Measurements from ENCODE around the gene PI16. TPM values are rescaled to one million over a fixed set of nuclear protein-coding genes. Genes with fewer than 3 reads are reported as not detected.

The PI16 gene, protein sequence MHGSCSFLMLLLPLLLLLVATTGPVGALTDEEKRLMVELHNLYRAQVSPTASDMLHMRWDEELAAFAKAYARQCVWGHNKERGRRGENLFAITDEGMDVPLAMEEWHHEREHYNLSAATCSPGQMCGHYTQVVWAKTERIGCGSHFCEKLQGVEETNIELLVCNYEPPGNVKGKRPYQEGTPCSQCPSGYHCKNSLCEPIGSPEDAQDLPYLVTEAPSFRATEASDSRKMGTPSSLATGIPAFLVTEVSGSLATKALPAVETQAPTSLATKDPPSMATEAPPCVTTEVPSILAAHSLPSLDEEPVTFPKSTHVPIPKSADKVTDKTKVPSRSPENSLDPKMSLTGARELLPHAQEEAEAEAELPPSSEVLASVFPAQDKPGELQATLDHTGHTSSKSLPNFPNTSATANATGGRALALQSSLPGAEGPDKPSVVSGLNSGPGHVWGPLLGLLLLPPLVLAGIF
- 0.14 and 0.16 TPM in 2 replicates for total RNA-seq

DNA sequence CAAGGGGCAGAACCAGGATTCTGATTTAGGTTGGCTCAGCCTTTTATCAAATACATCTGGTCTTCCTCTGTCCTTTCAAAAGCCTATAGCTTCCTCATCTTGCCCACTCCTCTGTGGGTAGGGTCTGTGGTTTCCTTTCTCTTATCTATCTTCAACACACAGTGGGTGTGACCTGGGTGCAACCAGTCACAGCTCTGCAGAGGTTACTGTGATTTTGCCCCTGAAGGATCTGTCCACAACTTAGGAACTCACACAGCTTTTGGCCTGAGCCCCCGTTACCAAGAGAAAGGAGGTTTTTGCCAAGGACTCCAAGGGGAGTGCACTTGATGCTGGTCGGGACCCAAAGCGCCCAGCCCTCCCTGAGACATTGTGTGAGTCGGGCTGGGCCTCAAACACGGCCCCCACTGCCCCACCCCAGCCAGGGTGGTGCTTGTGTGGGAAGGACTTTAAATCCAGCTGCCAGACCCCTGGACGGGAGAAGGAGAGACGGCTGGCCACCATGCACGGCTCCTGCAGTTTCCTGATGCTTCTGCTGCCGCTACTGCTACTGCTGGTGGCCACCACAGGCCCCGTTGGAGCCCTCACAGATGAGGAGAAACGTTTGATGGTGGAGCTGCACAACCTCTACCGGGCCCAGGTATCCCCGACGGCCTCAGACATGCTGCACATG is at the start of gene PI16:
PI16 (plus strand) TSS at position 477 of the 670 bp plus-strand sequence; CDS start at position 500, 23 bp downstream.
- intact Hi-C loops (cut with micrococcal nuclease) = no loop called here

DNA sequence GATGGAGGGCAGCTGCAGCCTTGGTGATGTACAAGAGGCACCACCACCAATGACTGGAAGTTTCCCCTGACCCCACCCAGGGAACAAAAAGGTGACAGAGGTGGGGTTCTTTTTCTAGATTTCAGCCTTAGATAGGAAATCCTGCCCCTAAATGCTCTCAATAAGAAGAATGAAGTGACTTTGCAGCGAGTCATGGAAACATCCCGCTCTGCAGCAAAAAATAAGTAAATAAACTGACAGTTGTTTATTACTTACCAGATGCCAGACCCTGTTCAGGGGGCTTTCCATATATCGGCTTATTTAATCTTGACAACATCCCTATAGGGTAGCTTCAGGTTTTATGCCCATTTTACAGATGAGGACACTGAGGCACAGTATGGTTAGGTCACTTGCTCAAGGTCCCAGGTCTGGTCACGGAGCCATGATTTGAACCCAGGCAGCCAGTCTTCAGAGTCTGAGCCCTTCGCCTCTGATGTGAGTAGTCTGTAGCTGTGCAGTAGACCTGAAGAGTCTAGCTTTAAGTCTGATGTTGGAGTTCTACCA is 49.6 kb upstream of the PI16 start:
- intact Hi-C loops (cut with micrococcal nuclease) = no loop called here

DNA sequence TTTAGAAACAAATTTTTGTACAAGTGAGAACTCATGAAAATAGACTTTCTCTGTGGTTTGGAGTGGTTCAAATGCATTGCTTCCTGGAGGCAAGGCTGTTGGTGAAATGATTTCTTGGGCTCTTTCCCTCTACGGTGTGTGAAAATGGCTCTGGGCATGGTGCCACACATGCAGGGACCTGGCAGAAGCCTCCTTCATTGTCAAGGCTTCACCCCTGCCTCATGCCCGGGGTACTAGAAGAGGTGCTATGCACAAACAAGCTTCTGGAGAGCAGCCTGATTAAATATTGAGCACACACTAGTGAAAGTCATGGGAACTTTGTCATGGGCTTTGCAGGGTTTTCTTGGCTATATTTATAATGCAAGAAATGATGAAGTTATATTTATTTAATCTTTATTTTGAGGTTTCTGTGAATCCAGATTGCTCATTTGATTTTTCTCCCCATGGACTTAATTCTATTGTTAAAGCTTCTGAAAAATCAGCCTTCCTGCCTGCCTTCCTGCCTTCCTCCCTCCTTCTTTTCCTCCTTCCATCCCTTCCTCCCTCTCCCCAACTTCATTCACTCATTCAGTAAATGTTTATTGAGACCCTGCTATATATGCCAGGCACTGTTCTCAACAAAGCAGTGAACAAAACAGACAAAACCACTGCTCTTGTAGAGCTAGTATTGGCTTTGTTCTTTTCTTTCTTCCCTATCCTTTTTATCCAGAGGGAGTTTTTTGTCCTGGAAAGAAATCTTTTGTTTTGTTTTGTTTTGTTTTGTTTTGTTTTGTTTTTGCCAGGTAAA is 47.8 kb upstream of the PI16 start:
- intact Hi-C loops (cut with micrococcal nuclease) = no loop called here

DNA sequence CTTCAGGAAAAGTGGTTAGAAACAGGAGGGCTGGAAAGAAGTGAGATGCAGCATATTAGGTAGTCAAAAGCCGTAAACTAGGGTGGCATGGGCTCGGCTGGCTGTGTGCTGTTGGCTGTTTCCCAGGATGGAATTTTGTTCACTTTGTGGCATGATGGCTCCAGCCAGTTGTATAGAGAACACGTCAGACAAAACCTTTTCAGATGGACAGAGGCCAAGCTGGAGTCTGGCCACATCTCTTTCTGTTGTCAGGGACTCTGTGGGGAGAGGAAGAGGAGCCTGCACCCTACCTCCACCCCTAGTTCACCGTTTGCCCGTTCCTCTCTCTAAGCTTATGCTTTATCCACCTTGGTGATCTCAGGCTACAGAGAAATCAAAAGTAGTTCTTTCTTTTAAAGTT is 46.8 kb upstream of the PI16 start:
- intact Hi-C loops (cut with micrococcal nuclease) = no loop called here

DNA sequence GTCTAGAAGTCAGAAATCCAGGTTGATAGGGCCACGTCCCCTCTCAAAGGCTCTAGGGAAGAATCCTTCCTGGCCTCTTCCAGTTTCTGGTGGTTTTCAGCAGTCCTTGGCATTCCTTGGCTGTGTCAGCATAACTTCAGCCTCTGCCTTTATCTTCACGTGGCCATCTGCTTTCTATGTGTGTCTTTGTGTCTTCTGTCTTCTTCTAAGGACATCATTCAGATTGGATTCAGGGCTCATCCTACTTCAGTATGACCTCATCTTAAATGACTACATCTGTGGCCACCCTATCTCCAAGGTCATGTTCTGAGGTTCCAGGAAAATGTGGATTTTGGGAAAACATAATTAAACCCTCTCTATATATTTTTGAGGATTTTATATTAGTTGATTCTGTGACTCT is 45.8 kb upstream of the PI16 start:
- intact Hi-C loops (cut with micrococcal nuclease) = no loop called here

DNA sequence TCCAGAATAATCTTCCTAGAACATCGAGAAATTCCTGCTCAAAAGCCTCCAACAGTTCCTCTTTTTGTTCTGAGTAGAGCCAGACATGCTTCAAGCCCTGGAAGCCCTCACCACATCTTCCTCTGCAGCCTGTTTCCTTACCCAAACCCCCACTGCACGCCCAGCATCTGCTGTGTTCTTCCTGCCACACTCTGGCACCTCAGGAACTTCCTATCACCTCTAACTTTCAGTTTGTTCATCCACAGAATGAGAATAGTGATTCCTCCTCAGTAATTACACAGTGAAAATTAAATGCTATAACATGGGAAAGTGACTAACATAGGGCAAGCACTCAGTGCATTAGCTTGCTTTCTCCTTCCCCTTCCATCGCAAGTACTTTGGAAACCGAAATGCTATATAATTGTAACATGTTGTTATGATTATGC is 42.5 kb upstream of the PI16 start:
- intact Hi-C loops (cut with micrococcal nuclease) = loop anchor here (1.0 to 5.0 kb wide), 5 partner anchors 27 to 257 kb away; partner anchors contain the start of genes C6orf89, MTCH1 and PPIL1

DNA sequence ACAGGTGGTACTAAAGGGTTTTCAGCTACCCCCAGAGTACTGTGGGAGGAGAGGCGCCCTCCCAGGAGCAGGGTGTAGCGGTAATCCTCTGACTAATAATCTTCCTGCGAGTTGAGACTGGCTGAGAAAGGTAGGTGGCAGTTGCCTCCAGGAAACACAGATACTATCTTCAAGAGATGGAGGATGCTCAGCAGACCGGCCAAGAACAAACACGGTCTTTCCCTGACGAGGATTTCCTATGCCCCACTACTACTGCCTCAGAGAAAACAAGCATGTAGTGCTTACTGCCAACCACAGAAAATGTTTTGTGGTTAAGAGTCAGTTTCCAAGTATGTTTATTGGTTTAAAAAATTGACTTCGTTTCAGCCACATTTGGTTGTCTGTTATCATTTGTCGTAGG is 42.0 kb upstream of the PI16 start:
- intact Hi-C loops (cut with micrococcal nuclease) = loop anchor here (1.0 to 5.0 kb wide), 5 partner anchors 27 to 256 kb away; partner anchors contain the start of genes C6orf89, MTCH1 and PPIL1

DNA sequence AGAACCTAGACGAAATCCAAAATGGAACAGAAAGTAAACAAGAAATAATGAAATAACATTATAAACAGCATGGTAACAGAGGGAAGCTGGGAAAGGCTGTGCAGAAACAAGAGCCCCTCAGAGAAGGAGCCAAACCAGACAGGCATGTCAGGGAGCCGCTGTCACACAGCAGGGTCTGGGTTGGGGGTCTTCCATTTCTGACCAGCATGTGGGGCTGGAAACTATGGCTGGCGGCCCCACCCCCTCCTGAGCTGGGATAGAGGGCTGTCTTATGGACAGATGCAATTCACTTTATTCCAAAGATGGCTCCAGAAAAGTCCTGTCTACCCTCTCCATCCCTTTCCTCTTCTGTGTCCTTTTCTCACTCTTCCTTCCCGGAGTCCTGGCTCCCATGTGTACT is 41.5 kb upstream of the PI16 start:
- intact Hi-C loops (cut with micrococcal nuclease) = loop anchor here (2.0 to 5.0 kb wide), 4 partner anchors 38 to 256 kb away; partner anchors contain the start of genes MTCH1 and PPIL1

DNA sequence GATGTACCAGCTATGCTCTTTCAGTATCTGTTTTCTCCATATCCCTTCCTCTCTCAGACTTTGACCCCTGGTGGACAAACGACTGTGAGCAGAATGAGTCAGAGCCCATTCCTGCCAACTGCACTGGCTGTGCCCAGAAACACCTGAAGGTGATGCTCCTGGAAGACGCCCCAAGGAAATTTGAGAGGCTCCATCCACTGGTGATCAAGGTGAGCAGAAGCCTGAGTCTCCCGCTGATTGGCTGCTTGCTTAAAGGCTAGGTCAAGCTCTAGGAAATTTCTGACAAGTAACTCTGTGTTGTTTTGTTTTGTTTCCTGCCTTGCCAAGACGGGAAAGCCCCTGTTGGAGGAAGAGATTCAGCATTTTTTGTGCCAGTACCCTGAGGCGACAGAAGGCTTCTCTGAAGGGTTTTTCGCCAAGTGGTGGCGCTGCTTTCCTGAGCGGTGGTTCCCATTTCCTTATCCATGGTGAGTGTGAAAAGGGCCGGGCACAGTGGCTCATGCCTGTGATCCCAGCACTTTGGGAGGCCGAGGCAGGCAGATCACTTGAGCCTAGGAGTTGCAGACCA is 40.2 kb upstream of the PI16 start:
- intact Hi-C loops (cut with micrococcal nuclease) = loop anchor here (5.0 kb wide), 1 partner anchor 48 kb away; no protein-coding TSS in a partner anchor

DNA sequence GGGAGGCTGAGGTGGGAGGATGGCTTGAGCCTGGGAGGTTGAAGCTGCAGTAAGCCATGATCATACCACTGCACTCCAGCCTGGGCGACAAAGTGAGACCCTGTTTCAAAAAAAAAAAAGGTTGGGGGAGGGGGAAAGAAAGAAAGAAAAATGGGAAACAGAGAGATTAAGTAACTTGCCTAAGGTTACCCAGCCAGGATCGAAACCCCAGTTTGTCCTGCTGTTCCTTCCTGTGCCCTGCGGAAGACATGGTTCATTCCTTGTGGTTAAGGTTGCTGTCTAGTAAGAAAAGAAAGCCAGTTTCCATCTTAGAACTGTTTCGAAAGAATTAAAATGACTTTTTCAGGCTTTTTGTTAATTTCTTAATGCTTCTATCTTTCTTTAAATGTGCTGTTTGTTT is 38.9 kb upstream of the PI16 start:
- intact Hi-C loops (cut with micrococcal nuclease) = no loop called here

DNA sequence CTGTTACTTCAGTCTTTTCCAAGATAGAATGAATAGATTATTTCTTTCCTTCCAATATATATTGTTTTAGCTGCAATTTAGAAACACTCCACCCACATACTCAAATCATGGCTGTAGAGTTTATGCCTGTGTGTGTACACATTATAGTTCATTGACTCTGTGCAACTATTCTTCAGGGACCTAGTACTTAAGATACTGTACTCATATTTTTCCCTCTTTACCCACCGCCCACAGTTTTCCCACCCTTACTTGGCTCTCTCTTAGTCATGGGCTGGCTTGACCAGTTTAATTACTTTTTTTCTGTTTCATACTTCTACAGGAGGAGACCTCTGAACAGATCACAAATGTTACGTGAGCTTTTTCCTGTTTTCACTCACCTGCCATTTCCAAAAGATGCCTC is 38.4 kb upstream of the PI16 start:
- intact Hi-C loops (cut with micrococcal nuclease) = no loop called here

DNA sequence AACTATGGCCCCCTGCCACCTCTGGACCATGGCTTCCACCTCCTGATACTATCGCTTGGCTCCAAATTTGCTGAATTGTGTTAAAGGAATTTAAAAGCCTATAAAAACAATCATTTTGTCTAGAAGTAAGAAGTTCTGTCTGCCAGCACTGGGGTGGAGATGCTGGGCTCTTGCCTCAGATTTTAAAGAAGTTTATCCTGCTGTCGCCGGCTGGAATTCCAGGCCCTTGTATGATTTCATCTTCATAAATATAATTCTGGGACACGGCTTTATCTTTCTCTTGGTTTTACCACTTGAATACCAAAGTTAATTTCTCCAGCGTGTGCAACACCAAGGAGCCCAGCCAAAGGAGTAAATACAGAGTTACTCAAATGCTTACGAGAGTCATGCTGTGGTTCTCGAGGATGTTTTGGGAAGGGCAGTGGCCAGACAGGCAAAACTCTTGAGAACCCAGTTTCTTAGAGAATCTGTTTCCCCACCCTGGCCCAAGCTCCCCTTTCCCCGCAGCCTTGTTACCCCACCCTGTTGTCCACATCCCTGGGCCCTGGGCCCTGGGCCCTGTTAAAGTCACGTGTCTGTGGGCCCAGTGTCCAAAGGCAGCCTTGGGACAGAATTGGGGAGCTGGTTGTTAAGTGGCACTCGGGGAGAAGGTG is 36.9 kb upstream of the PI16 start:
- intact Hi-C loops (cut with micrococcal nuclease) = no loop called here

DNA sequence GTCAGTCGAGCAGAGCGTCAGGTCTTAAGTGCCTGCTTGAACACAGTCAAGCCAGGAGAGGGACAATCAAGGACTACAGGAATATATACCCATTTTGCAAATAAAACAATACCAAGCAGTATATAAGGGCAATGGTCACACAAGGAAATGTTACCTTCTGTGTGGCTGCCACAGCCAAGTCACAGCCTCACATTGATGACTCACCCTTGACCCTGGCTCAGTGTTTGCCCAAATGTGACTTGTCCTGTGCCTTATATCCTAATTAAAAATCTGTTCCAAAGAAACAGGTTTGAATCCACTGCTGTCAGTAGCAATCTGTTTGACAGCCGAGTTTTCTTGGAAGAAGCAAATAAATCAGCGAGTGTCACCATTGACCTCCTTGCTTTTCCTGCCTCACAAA is 34.5 kb upstream of the PI16 start:
- intact Hi-C loops (cut with micrococcal nuclease) = no loop called here

DNA sequence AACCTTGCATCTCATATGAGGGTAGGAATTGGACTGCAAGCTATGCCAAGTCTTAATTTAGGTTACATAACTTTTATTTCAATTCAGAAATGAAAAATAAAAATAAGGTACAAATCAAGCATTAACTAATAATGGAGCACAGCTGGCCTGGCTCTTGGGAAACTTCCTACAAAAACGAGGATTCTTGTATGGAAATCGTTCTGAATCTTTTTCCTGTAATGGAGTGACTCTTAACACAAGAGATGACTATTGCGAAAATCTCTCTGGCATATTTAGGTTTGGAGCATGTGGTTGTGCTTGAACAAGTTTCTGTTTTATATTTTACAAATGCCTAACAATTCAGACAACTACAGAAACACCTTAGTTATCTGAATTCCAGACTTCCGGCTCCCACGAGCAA is 34.0 kb upstream of the PI16 start:
- intact Hi-C loops (cut with micrococcal nuclease) = no loop called here

DNA sequence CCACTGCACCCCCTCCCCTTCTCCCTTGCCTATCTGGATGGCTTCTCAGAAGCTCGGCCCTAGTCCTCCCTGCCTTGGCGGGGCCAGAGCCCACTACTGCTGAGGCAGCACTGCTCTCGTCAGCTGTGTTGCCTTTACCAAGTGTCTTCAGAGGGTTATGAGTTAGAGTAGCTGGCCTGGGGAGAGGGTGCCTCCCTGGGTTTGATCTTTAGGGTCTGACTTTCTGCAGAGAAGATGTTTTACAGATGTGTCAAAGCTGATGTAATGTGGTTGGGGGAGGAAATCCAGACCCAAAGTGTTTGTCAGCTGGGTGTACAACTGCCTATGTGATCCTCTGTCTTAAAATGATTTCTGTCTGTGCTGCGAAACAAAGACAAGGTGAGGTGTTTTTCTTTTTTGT is 30.4 kb upstream of the PI16 start:
- intact Hi-C loops (cut with micrococcal nuclease) = no loop called here

DNA sequence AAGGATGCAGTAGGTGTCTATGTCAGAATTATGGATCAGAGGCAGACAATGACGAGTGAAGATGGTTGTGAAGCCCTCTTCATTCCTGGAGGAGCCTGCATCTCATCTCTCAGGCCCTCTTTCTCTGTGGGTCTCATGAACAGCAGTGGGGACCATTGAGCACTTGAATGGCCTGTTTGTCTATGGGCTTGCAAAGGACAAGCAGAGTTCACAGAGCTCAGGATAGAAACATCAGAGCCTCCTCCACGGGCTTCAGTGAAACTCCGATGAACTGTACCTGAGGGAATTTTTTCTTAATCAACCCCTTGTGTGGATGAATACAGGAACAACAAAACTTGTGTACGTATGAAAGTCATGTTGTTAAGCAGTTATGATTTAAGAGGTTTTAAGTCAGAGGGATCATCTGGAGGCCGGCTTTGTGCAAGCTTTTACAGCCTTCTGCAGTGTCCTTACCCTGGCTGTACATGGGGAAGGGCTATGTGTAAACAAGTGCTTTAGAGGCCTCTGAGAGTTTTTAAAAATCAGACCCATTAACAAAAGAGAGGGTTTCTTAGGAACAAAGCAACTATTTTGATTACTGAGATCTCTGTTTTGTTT is 29.7 kb upstream of the PI16 start:
- intact Hi-C loops (cut with micrococcal nuclease) = no loop called here

DNA sequence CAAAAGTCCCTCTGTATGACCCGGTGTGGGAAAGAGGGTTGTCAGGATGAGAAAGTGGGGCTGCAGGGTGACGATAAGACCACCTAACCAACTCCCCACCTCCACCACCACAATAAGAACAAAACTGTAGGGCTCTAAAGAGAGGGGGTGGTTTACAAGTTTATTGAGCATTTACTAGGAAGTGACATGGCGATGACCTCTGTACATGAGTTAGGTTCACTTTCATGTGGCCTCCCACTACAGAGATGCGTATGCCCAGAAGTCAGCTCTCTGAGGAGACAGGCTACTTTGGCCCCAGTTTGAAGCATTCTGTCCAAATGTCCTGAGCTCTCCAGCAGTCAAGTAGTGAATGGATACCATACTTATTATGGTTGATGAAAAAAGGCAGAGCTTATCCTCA is 28.7 kb upstream of the PI16 start:
- intact Hi-C loops (cut with micrococcal nuclease) = no loop called here

DNA sequence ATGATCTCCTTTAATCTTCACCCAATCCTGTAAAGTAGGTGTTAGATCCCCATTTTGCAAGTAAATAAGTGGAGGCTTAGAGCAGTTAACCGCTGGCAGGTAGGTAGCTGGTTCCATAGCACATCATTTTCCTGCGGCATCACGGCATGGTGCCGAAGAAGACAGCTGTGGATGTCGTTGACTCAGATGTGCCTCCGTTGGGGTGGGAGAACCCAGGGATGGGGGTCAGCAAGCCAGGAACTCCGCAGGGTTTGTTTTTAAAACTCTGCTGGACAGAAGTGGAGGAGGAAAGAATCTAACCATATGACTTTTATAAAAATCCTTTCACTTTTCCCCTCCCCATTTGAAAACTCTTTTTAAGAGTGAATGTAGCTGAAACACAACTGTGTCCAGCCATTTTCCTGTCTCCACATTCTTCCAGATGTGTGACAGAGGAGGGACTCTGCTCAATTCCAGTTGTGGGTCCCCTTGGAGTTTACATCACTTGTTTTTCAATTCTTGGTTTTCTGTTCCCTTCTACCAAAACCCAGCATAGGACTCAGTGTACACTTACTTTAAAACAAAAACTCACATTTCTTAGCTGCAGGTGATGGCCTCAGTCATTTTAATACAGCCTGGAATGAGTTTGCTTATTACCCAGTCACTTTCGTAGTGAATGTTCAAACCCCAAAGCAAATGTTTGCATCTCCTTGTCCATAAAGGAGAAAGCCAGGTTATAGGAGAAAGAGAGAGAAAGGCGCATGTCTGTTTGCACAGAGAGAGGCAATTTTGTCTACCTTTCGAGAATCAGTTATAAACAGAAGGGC is 27.6 kb upstream of the PI16 start:
- intact Hi-C loops (cut with micrococcal nuclease) = no loop called here

Data from T-helper 2 cell treated with Interferon-gamma antibody and Interleukin-4, amounts not matched to agents 100 ng/mL and 5 ng/mL, for 36 hours (primary cell).